GM10266 (cell line): ENCODE data around the gene PEPD.

Source experiments
- DNase-seq: peaks from one replicate; pipeline ENCODE4 v3.0.0; 2012; ENCODE audit errors: extremely low spot score
- CTCF ChIP-seq: IDR thresholded peaks from 2 replicates; pipeline ENCODE4 v1.5.1; 2012; ENCODE audit warnings: mild to moderate bottlenecking, low read depth; ENCODE audit not compliant: control insufficient read depth, insufficient read depth; ENCODE audit errors: missing control alignments

The PEPD gene

GRCh38 chr19:33456845-33457220, 64.8 kb downstream of the PEPD start:
- DNase-seq = no peak
- no peak for TF ChIP-seq CTCF

- TF ChIP-seq CTCF = no peak
- DNase-seq = no peak
Observed at GRCh38 chr19:33456076-33456844, 65.3 kb downstream of the PEPD start.

GRCh38 chr19:33453265-33453664, 68.3 kb downstream of the PEPD start:
- no peak for TF ChIP-seq CTCF

GRCh38 chr19:33450689-33451088, 70.9 kb downstream of the PEPD start:
- DNase-seq = no peak
- TF ChIP-seq CTCF = no peak

More at GRCh38 chr19:33453265-33453664, 68.3 kb downstream of the PEPD start:
- no peak for DNase-seq

GRCh38 chr19:33449799-33450198, 71.8 kb downstream of the PEPD start:
- no peak for DNase-seq
- no peak for TF ChIP-seq CTCF

GRCh38 chr19:33448159-33448516, 73.5 kb downstream of the PEPD start:
- TF ChIP-seq CTCF = no peak
- no peak for DNase-seq

GRCh38 chr19:33447336-33448158, 74.0 kb downstream of the PEPD start:
- no peak for DNase-seq
- TF ChIP-seq CTCF = no peak
